HG03571 (cell line): ENCODE measurements around the gene TEDC2.

ENCODE experiments used
- ATAC-seq: cut with Tn5 transposase; IDR thresholded peaks from one replicate; pipeline ENCODE4 v1.9.1; 2021; ENCODE audit not compliant: unreplicated experiment

TEDC2 gene

DNA sequence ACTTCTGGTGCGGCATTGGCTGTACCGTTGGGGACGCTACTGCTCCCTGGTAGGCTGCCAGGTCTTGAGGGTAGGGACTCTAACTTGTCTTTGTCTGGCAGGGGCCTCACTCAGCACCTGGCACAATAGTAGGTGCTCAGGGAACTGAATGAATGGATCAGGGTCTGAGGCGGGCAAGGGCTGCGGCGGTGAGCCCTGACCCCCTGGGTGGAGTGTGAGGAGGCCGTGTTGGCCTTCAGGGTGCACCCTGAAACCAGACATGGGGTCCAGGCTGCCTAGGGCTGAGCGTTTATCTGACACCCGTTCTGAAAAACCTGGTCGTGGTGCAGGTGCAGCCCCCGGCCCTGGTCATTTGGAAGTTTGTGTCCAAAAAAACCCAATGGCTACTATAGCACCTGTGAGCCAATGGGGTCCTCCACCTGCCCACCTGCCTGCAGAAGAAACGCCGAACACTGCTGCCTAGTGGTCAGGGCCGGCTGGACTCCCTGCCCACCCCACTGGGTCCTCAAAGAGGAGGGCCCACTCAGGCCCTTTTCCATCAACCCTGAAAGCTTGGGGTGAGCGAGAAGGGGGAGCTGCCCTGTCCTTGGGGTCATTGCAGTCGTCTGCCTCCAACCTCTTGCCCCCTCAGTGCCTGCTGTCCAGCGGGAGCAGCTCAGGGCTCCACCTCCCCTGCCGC, 49.0 kb downstream of the TEDC2 start:
- no peak for ATAC-seq

DNA sequence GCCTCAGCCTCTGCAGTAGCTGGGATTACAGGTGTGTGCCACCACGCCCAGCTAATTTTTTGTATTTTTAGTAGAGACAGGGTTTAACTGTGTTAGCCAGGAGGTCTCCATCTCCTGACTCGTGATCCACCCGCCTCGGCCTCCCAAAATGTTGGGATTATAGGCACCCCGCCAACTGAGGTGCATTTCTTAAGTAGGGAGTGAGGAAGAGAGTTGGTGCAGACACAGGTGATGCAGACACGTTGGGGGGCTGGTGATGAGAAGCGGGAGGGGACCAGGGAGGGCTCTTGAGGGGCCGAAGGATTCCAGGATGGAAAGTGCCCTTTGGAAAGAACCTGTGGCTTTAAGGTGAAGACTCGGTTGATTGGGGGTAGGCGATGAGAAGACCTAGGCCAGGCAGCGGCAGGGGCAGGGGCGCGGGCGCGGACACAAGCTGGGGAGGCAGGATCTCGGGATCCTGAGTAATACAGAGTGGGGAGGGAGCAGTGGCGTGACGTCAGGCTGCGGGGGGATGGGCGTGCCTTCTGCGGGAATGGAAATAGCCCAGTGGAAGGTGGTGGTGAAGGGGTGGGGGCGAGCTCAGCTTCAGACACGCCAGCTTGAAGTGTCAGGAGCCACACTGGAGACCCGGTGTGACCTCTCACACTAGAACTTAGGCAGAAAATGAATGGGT, 51.4 kb downstream of the TEDC2 start:
- ATAC-seq, result no peak

DNA sequence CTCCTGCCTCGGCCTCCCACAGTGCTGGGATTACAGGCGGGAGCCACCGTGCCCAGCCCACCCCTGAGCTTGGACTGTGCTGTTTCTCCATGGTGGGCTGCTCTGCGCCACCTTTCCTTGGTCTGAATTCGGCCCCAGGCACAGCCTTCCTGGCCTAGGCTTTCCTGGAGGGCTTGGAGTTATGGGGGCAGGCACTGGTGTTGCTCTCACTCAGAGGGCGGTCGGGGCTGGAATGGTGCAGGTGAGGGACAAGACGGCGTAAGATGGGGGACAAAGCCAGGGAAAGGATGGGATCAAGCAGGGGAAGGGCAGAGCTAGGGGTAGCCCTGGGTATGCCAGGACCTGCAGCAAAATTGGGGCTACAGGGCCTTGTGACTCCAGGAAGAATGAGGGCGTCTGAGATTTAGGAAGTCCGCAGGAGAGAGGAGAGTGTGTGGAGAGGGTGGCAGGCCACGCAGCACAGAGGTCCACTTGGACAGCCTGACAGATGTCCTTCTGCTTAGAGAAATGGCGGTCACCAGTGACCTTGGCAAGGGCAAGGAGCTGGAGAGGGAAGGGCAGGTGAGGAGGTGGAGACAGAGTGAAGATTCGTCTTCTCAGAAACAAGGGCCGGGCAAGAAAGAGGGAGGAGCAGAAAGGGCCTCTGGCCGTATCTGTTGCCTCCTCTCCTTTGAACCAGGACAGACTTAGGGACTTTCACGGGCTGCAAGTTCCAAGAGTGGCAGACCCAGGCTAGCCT, 52.3 kb downstream of the TEDC2 start:
- no peak for ATAC-seq

DNA sequence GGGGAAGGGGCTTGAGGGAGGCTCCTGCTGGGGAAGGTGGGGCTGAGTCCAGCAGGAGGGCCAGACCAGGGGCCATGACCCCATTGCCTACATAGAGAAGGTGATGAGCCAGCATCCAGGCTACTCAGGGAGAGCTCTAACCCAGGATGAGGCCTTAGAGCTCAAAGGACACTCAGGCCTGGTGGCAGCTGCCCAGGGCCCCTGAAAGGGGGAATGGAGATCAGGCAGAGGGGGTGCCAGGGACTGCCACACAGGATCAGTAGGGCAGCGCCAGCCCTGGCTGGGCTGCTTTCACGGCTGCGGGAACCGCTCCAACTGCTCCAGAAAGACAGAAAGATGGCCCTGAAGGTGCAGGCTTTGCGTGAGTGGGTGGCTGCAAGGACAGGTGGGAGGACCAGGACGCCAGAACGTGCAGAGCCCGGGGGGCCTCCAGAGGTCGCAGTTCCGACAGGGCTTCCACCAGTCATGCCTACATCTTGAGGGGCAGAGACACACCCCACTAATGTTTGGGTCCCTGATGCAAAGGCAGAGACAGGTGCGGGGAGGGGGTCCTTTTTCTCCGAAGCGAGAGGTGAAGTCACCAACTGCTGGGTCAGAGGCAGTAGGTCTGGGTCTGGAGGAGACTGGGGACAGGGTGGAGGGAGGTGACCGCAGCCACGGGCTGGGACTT, 53.0 kb downstream of the TEDC2 start:
- no peak for ATAC-seq

DNA sequence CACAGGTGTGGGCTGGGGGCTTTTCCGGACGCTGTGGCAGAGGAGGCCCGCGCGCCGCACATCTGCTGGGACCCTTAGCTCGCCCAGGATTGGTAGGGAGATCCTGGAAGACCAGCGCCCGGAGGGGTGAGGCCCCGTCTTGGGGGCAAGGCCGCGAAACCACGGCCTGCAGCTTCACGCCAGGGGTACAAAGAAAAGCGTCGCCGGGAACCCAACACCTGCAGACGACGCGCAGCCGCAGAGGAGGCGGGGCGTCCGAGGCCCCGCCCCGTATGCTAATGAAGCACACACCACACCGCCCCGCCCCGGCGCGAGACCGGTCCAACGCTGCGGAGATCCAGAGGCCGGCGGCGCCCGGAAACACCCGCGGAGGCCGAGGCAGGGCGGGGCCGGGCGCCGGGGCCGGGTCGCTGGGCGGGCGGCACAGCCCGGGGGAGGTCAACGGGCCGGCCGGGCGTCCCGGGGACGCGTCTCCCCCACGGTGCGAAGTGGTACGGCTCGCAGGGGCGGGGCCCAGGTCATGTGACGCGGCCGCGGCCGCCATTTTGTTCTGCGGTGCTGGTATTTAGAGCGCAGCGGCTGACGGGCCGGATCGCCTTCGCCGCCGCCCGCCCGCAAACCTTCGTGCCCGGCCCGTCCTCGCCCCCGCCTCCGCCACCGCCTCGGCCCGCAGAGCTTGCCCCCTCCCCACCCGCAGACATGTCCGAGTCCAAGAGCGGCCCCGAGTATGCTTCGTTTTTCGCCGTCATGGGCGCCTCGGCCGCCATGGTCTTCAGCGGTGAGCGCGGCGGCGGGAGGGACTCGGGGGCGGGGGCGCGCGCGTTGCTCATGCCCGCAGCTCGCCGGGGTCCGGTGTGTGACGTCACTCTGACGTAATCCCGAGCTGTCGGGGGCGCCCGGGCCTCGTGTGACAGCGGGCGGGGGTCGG, 53.8 kb downstream of the TEDC2 start, which contains the start of gene ATP6V0C:
TSS of gene ATP6V0C (plus strand) at position 548 of the 928 bp plus-strand sequence. CDS start at position 700, 152 bp downstream.
- ATAC-seq, result peak; percentile 65
